Right lobe of liver (tissue), 6 donors: ENCODE results near the gene SRSF7. TPM values are rescaled to one million over a fixed set of nuclear protein-coding genes. Genes with fewer than 3 reads are reported as not detected.

ENCODE experiments used
- ATAC-seq, 4 donors: fragments of 200-7000 bp; cut with Tn5 transposase; one replicate each; pipeline ENCODE4 v1.9.1; 2020; ENCODE audit warnings: mild to moderate bottlenecking in 4 of 4, moderate library complexity in 4 of 4
- DNase-seq, 3 donors: peaks; one replicate each; pipeline ENCODE4 v3.0.0-alpha.2; 2020
- H3K27ac ChIP-seq, 3 donors: fragments of 200-600 bp; one replicate each; pipeline ENCODE4 v1.8.0; 2022
- H3K27me3 ChIP-seq, 2 donors: fragments of 200-600 bp; one replicate each; pipeline ENCODE4 v1.8.0; 2022
- H3K36me3 ChIP-seq, 4 donors: fragments of 200-600 bp; sonication (generic) in 1 of 4; one replicate each; pipeline versions ENCODE4 v1.5.1 to v1.8.0; 2017 to 2022; ENCODE audit warnings: control low read depth in 1 of 4
- H3K4me1 ChIP-seq, 4 donors: fragments of 200-600 bp; sonication (generic) in 1 of 4; one replicate each; pipeline versions ENCODE4 v1.5.1 to v1.8.0; 2017 to 2022; ENCODE audit warnings: control low read depth in 1 of 4
- H3K4me3 ChIP-seq, 3 donors: fragments of 200-600 bp; one replicate each; pipeline ENCODE4 v1.8.0; 2022
- H3K9me3 ChIP-seq, 4 donors: fragments of 200-600 bp; sonication (generic) in 1 of 4; one replicate each; pipeline versions ENCODE4 v1.5.1 to v1.8.0; 2017 to 2022; ENCODE audit warnings: control low read depth in 1 of 4
- CTCF ChIP-seq, 4 donors: fragments of 200-600 bp in 3 of 4; fragments of 450-650 bp in 1 of 4; IDR thresholded peaks; one replicate each; pipeline versions ENCODE4 v1.5.1 to v1.8.0; 2016 to 2022; ENCODE audit warnings: antibody characterized with exemption in 4 of 4, mild to moderate bottlenecking in 2 of 4
- POLR2A ChIP-seq: fragments of 450-650 bp; IDR thresholded peaks from one replicate; pipeline ENCODE4 v1.6.1; 2017; ENCODE audit warnings: antibody characterized with exemption, mild to moderate bottlenecking
- WGBS: methylation state at CpG from one replicate; pipeline ENCODE4 v1.1.6; 2018; ENCODE audit warnings: low coverage, low lambda C conversion rate; ENCODE audit not compliant: insufficient coverage; ENCODE audit errors: missing lambda C conversion rate; 5-methylcytosine and 5-hydroxymethylcytosine counted together
- intact Hi-C, 2 donors: fragments of 100-400 bp; cut with DNase I; formaldehyde crosslinking; loops; one replicate each; pipeline versions ENCODE4 v1.11.2 to v1.14.1; 2022
- total RNA-seq, 6 experiments: library from RNA; depleted of rRNA in 2 of 6; stranded (reverse); fragments of >200 nt in 2 of 6; fragmentation: NEBNext Ultra II Directional in 3 of 6; extraction: Animal tissue kit (Norgen Biotek cat#: 25700) in 3 of 6; gene quantifications; one replicate each; pipeline versions ENCODE4 v1.1.0 to v1.2.4, GENCODE V29; 2016 to 2023
- donor health status: DM: no; HTN: yes; CAD: no.
- donor health status: DM: no; HTN: no; CAD: no.
- donor health status: DM: no; HTN: no; CAD: no.
- donor health status: DM: no; HTN: yes; CAD: no.
- donor health status: DM: no; HTN: yes; CAD: no.

Gene SRSF7
- total RNA-seq, 6 experiments from 2014 or later, result 33.5 to 57.4 (median 44.4) TPM

- no peaks in the 10 kb centered on the region for H3K9me3 ChIP-seq
- H3K27ac ChIP-seq, result no peak overlapping the region
- no peak overlapping the region for H3K4me3 ChIP-seq
- H3K4me1 ChIP-seq, result peaks cover 0 to 12% (median 3%) of the 10 kb centered on the region in 4 donors
- TF ChIP-seq POLR2A, result no peak
- no peak for TF ChIP-seq CTCF (IDR thresholded peaks at IDR 0.05)
- ATAC-seq (no peak), DNase-seq (no peak)
- 57% methylated on average over 1 of the region's 1 CpG for WGBS
- intact Hi-C loops, result no loop called here
- no peaks in the 10 kb centered on the region for H3K27me3 ChIP-seq
- peaks cover 0 to 4% (median 0%) of the 10 kb centered on the region in 4 donors for H3K36me3 ChIP-seq
Measured at GRCh38 chr2:38702413-38702812, 48.7 kb downstream of the SRSF7 start.

- Histone ChIP-seq H3K4me3 (no peak overlapping the region), H3K4me1 (peaks cover 0 to 12% (median 3%) of the 10 kb centered on the region in 4 donors), H3K27me3 (no peaks in the 10 kb centered on the region), H3K9me3 (no peaks in the 10 kb centered on the region), H3K27ac (no peak overlapping the region), H3K36me3 (peaks cover 0 to 4% (median 0%) of the 10 kb centered on the region in 4 donors)
- DNase-seq (no peak), ATAC-seq (no peak)
- WGBS, result 61% methylated on average over 4 of the region's 4 CpGs
- intact Hi-C loops, result no loop called here
- no peak for TF ChIP-seq CTCF (IDR thresholded peaks at IDR 0.05)
- no peak for TF ChIP-seq POLR2A
Measured at GRCh38 chr2:38701542-38701941, 49.6 kb downstream of the SRSF7 start.

- Histone ChIP-seq H3K36me3 (peaks cover 0 to 4% (median 0%) of the 10 kb centered on the region in 4 donors), H3K9me3 (no peaks in the 10 kb centered on the region), H3K4me3 (no peak overlapping the region), H3K27me3 (no peaks in the 10 kb centered on the region), H3K4me1 (peaks cover 0 to 12% (median 3%) of the 10 kb centered on the region in 4 donors), H3K27ac (peak overlapping the region in 1 of 3 donors; percentile 54)
- peak in 1 of 4 donors; percentile 20 for ATAC-seq
- TF ChIP-seq CTCF (IDR thresholded peaks at IDR 0.05) (no peak), POLR2A (no peak)
- intact Hi-C loops, result no loop called here
- no peak for DNase-seq
Measured at GRCh38 chr2:38700881-38701458, 50.2 kb downstream of the SRSF7 start.

GRCh38 chr2:38700113-38700785 is 50.9 kb downstream of the SRSF7 start:
- DNase-seq (no peak), ATAC-seq (peak; percentile 48 to 89 (median 72))
- TF ChIP-seq CTCF (IDR thresholded peaks at IDR 0.05) (no peak), POLR2A (no peak)
- Histone ChIP-seq H3K36me3 (peaks cover 0 to 4% (median 0%) of the 10 kb centered on the region in 4 donors), H3K27ac (peak overlapping the region in 2 of 3 donors; percentile 51 to 54), H3K9me3 (no peaks in the 10 kb centered on the region), H3K4me3 (no peak overlapping the region), H3K27me3 (no peaks in the 10 kb centered on the region), H3K4me1 (peaks cover 0 to 12% (median 3%) of the 10 kb centered on the region in 4 donors)
- intact Hi-C loops, result no loop called here
- 44% methylated on average over 8 of the region's 9 CpGs for WGBS
